Peyer's patch (tissue), 4 donors: ENCODE measurements around the gene IRGC.

ENCODE experiments used
- CTCF ChIP-seq, 6 experiments: fragments of 450-650 bp in 4 of 6; fragments of 200-600 bp in 2 of 6; sonication (generic) in 1 of 6; IDR thresholded peaks; one replicate each; pipeline ENCODE4 v1.5.1; 2017 to 2019; ENCODE audit warnings: antibody characterized with exemption in 6 of 6, mild to moderate bottlenecking in 3 of 6, moderate library complexity in 1 of 6
- POLR2A ChIP-seq, 2 donors: fragments of 450-650 bp; IDR thresholded peaks; one replicate each; pipeline ENCODE4 v1.5.1; 2017; ENCODE audit warnings: antibody characterized with exemption in 2 of 2, mild to moderate bottlenecking in 2 of 2, moderate library complexity in 2 of 2

GRCh38 chr19:43708716-43709115, 7.2 kb upstream of the IRGC start:
- TF ChIP-seq CTCF (IDR thresholded peaks at IDR 0.05), result no peak
- TF ChIP-seq POLR2A (IDR thresholded peaks at IDR 0.05), result no peak
